Subcutaneous abdominal adipose tissue (tissue), 5 donors: ENCODE data around the gene ACTRT3.
"Not testable (repeated sequence)": the region's sequence is repeated elsewhere in the genome, so short reads cannot be mapped to it uniquely, and the experiment has no call there.

Source experiments
- H3K27ac ChIP-seq: one replicate; pipeline ENCODE4 v1.7.0; 2013; ENCODE audit warnings: low read depth, mild to moderate bottlenecking, inconsistent platforms, low read length, moderate library complexity
- H3K27me3 ChIP-seq, 5 donors: one replicate each; pipeline ENCODE4 v1.7.0; 2013; ENCODE audit warnings: low read length in 5 of 5, inconsistent platforms in 1 of 5; ENCODE audit not compliant: control insufficient read depth in 5 of 5, insufficient read depth in 4 of 5
- H3K36me3 ChIP-seq, 5 donors: one replicate each; pipeline ENCODE4 v1.7.0; 2013; ENCODE audit warnings: low read length in 5 of 5; ENCODE audit not compliant: control insufficient read depth in 5 of 5, insufficient read depth in 5 of 5
- H3K4me1 ChIP-seq, 5 donors: one replicate each; pipeline ENCODE4 v1.7.0; 2013; ENCODE audit warnings: low read length in 5 of 5, mild to moderate bottlenecking in 3 of 5, moderate library complexity in 1 of 5; ENCODE audit not compliant: control insufficient read depth in 5 of 5, insufficient read depth in 5 of 5
- H3K4me3 ChIP-seq, 5 donors: one replicate each; pipeline ENCODE4 v1.7.0; 2013; ENCODE audit warnings: low read length in 5 of 5, low read depth in 1 of 5
- H3K9ac ChIP-seq, 5 donors: one replicate each; pipeline ENCODE4 v1.7.0; 2013; ENCODE audit warnings: low read length in 5 of 5, mild to moderate bottlenecking in 4 of 5, moderate library complexity in 3 of 5
- H3K9me3 ChIP-seq, 5 donors: one replicate each; pipeline ENCODE4 v1.7.0; 2013; ENCODE audit warnings: low read length in 5 of 5; ENCODE audit not compliant: control insufficient read depth in 5 of 5
- donor health status: healthy.
- donor health status: healthy.
- donor health status: healthy.
- donor health status: healthy.
- donor health status: healthy.

Gene ACTRT3

GRCh38 chr3:169755488-169755887 lies 13.9 kb downstream of the ACTRT3 start:
- Histone ChIP-seq H3K27ac (no peak overlapping the region), H3K27me3 (peaks cover 0 to 3% (median 0%) of the 10 kb centered on the region in 5 donors), H3K4me1 (no peaks in the 10 kb centered on the region), H3K36me3 (no peaks in the 10 kb centered on the region), H3K9me3 (peaks cover 0 to 2% (median 0%) of the 10 kb centered on the region in 5 donors), H3K4me3 (no peak overlapping the region), H3K9ac (no peak overlapping the region)

- no peak overlapping the region for H3K9ac ChIP-seq
- H3K4me3 ChIP-seq, result no peak overlapping the region
- H3K4me1 ChIP-seq, result no peaks in the 10 kb centered on the region
- H3K36me3 ChIP-seq, result no peaks in the 10 kb centered on the region
- no peaks in the 10 kb centered on the region for H3K9me3 ChIP-seq
- no peak overlapping the region for H3K27ac ChIP-seq
- peaks cover 0 to 3% (median under 1%) of the 10 kb centered on the region in 5 donors for H3K27me3 ChIP-seq
These were observed 14.7 kb downstream of the ACTRT3 start for GRCh38 chr3:169754711-169755110.

GRCh38 chr3:169751875-169752274 lies 17.5 kb downstream of the ACTRT3 start:
- Histone ChIP-seq H3K36me3 (no peaks in the 10 kb centered on the region), H3K27ac (no peak overlapping the region), H3K9me3 (no peaks in the 10 kb centered on the region)

GRCh38 chr3:169750665-169751064 lies 18.7 kb downstream of the ACTRT3 start:
- Histone ChIP-seq H3K4me3 (no peak overlapping the region), H3K4me1 (no peaks in the 10 kb centered on the region), H3K27me3 (peaks cover 3 to 11% (median 5%) of the 10 kb centered on the region in 5 donors), H3K9me3 (no peaks in the 10 kb centered on the region), H3K36me3 (no peaks in the 10 kb centered on the region), H3K9ac (no peak overlapping the region), H3K27ac (no peak overlapping the region)

More at GRCh38 chr3:169751875-169752274, 17.5 kb downstream of the ACTRT3 start:
- Histone ChIP-seq H3K4me3 (no peak overlapping the region), H3K4me1 (no peaks in the 10 kb centered on the region), H3K27me3 (peaks cover under 1 to 7% (median 3%) of the 10 kb centered on the region in 5 donors), H3K9ac (no peak overlapping the region)

GRCh38 chr3:169748670-169749069 lies 20.7 kb downstream of the ACTRT3 start:
- no peak overlapping the region for H3K4me3 ChIP-seq
- H3K27ac ChIP-seq, result no peak overlapping the region
- no peaks in the 10 kb centered on the region for H3K9me3 ChIP-seq
- H3K27me3 ChIP-seq, result peaks cover 0 to 8% (median 5%) of the 10 kb centered on the region in 5 donors
- H3K36me3 ChIP-seq, result no peaks in the 10 kb centered on the region
- no peak overlapping the region for H3K9ac ChIP-seq
- H3K4me1 ChIP-seq, result no peaks in the 10 kb centered on the region

GRCh38 chr3:169746924-169747323 lies 22.4 kb downstream of the ACTRT3 start:
- H3K9me3 ChIP-seq, result no peaks in the 10 kb centered on the region
- no peak overlapping the region for H3K9ac ChIP-seq
- no peaks in the 10 kb centered on the region for H3K4me1 ChIP-seq
- H3K27me3 ChIP-seq, result peaks cover 0 to 8% (median 5%) of the 10 kb centered on the region in 5 donors
- no peaks in the 10 kb centered on the region for H3K36me3 ChIP-seq
- no peak overlapping the region for H3K27ac ChIP-seq
- no peak overlapping the region for H3K4me3 ChIP-seq

- H3K9ac ChIP-seq, result no peak overlapping the region
- H3K4me1 ChIP-seq, result no peaks in the 10 kb centered on the region
- H3K36me3 ChIP-seq, result no peaks in the 10 kb centered on the region
- no peak overlapping the region for H3K27ac ChIP-seq
- no peak overlapping the region for H3K4me3 ChIP-seq
- no peaks in the 10 kb centered on the region for H3K9me3 ChIP-seq
- peaks cover 0 to 8% (median 5%) of the 10 kb centered on the region in 5 donors for H3K27me3 ChIP-seq
These were observed 24.9 kb downstream of the ACTRT3 start for GRCh38 chr3:169744366-169745054.

GRCh38 chr3:169739067-169739466 lies 30.3 kb downstream of the ACTRT3 start:
- Histone ChIP-seq H3K36me3 (no peaks in the 10 kb centered on the region), H3K9ac (no peak overlapping the region), H3K27ac (no peak overlapping the region), H3K27me3 (no peaks in the 10 kb centered on the region), H3K9me3 (peaks cover 0 to 6% (median 3%) of the 10 kb centered on the region in 5 donors), H3K4me1 (no peaks in the 10 kb centered on the region), H3K4me3 (no peak overlapping the region)

- H3K4me3 ChIP-seq, H3K27me3 ChIP-seq, H3K36me3 ChIP-seq, H3K4me1 ChIP-seq, H3K9ac ChIP-seq, H3K27ac ChIP-seq: not testable (repeated sequence)
- peaks cover 0 to 11% (median 10%) of the 10 kb centered on the region in 5 donors for H3K9me3 ChIP-seq
These were observed 37.5 kb downstream of the ACTRT3 start for GRCh38 chr3:169731857-169732256.

- Histone ChIP-seq H3K9me3 (no peaks in the 10 kb centered on the region), H3K4me3 (no peak overlapping the region), H3K36me3 (no peaks in the 10 kb centered on the region), H3K4me1 (no peaks in the 10 kb centered on the region), H3K9ac (no peak overlapping the region), H3K27me3 (no peaks in the 10 kb centered on the region), H3K27ac (no peak overlapping the region)
These were observed 46.6 kb downstream of the ACTRT3 start for GRCh38 chr3:169722724-169723123.
